Prostate gland (tissue), 2 donors: Measurements from ENCODE around the gene PPP1R2C. TPM values are rescaled to one million over a fixed set of nuclear protein-coding genes. Genes with fewer than 3 reads are reported as not detected.

ENCODE experiments used
- DNase-seq: peaks from one replicate; pipeline ENCODE4 v3.0.0-alpha.2; 2019; ENCODE audit warnings: low spot score
- H3K27ac ChIP-seq, 2 donors: fragments of 200-600 bp; sonication (generic); 2 replicates each; pipeline ENCODE4 v1.5.1; 2017 to 2019
- H3K27me3 ChIP-seq: fragments of 200-600 bp; sonication (generic); replicated peaks from 2 replicates; pipeline ENCODE4 v1.5.1; 2019; ENCODE audit not compliant: insufficient read depth
- H3K36me3 ChIP-seq, 2 donors: fragments of 200-600 bp; sonication (generic); 1 replicate in 1 of 2; 2 replicates in 1 of 2; pipeline versions ENCODE4 v1.5.1 to v1.8.1; 2017 to 2019
- H3K4me1 ChIP-seq: fragments of 200-600 bp; sonication (generic); replicated peaks from 2 replicates; pipeline ENCODE4 v1.5.1; 2019
- H3K4me3 ChIP-seq, 2 donors: fragments of 200-600 bp; sonication (generic); 2 replicates each; pipeline ENCODE4 v1.5.1; 2017 to 2019
- H3K9me3 ChIP-seq: fragments of 200-600 bp; sonication (generic); 2 replicates; pipeline ENCODE4 v1.5.1; 2017
- POLR2A ChIP-seq: fragments of 450-650 bp; IDR thresholded peaks from one replicate; pipeline ENCODE4 v1.6.1; 2016; ENCODE audit warnings: antibody characterized with exemption, mild to moderate bottlenecking
- POLR2AphosphoS5 ChIP-seq: sonication (generic); formaldehyde crosslinking; IDR thresholded peaks from one replicate; pipeline ENCODE4 v1.6.1; 2017; ENCODE audit warnings: antibody characterized with exemption
- WGBS: methylation state at CpG from one replicate; pipeline ENCODE4 v1.1.5; 2018; 5-methylcytosine and 5-hydroxymethylcytosine counted together
- intact Hi-C: fragments of 100-400 bp; cut with DNase I; formaldehyde crosslinking; loops from one replicate; pipeline ENCODE4 v1.14.2; 2022
- total RNA-seq, 2 donors: library from RNA; depleted of rRNA; stranded (reverse); fragments of >200 nt; gene quantifications; one replicate each; pipeline ENCODE4 v1.1.0, GENCODE V29; 2016
- TF ChIP-seq, protein P1 (sequence below), 4 experiments: fragments of 200-600 bp in 2 of 4; fragments of 450-650 bp in 2 of 4; sonication (generic) in 2 of 4; IDR thresholded peaks; 1 replicate in 3 of 4; 2 replicates in 1 of 4; pipeline ENCODE4 v1.5.1; 2016 to 2019; ENCODE audit warnings: antibody characterized with exemption in 4 of 4, mild to moderate bottlenecking in 2 of 4, moderate library complexity in 2 of 4

PPP1R2C gene
- total RNA-seq, 2 donors from 2014 or later = 6.6 TPM; not detected in 1

DNA sequence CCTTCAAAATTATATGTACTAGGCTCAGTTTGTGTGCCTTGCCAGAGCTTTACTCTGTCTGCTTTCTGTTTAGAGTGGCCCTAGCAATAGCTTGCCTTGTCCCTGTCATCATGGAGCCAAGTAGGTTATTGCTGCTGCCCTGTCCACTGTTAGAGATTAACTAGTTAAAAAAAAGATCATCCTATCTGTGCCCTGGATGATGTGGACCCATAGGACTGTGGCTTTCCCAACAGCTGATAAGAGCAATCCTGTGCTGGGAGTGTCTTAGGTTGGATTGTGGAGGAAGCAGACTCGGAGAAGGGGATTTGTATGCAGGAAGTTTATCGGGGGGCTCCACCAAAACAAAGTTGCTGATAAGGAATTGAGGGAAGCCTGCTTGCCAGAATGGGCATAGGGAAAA lies 23.8 kb downstream of the PPP1R2C start:
- TF ChIP-seq POLR2A (no peak), POLR2AphosphoS5 (no peak)
- TF ChIP-seq, protein P1, sequence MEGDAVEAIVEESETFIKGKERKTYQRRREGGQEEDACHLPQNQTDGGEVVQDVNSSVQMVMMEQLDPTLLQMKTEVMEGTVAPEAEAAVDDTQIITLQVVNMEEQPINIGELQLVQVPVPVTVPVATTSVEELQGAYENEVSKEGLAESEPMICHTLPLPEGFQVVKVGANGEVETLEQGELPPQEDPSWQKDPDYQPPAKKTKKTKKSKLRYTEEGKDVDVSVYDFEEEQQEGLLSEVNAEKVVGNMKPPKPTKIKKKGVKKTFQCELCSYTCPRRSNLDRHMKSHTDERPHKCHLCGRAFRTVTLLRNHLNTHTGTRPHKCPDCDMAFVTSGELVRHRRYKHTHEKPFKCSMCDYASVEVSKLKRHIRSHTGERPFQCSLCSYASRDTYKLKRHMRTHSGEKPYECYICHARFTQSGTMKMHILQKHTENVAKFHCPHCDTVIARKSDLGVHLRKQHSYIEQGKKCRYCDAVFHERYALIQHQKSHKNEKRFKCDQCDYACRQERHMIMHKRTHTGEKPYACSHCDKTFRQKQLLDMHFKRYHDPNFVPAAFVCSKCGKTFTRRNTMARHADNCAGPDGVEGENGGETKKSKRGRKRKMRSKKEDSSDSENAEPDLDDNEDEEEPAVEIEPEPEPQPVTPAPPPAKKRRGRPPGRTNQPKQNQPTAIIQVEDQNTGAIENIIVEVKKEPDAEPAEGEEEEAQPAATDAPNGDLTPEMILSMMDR (IDR thresholded peaks at IDR 0.05) = no peak
- Histone ChIP-seq H3K4me3 (no peak overlapping the region), H3K9me3 (no peaks in the 10 kb centered on the region), H3K27ac (no peak overlapping the region), H3K27me3 (no peaks in the 10 kb centered on the region), H3K4me1 (no peaks in the 10 kb centered on the region), H3K36me3 (no peaks in the 10 kb centered on the region)
- no peak for DNase-seq
- intact Hi-C loops = no loop called here
- WGBS = 89% methylated on average over 2 of the region's 2 CpGs

DNA sequence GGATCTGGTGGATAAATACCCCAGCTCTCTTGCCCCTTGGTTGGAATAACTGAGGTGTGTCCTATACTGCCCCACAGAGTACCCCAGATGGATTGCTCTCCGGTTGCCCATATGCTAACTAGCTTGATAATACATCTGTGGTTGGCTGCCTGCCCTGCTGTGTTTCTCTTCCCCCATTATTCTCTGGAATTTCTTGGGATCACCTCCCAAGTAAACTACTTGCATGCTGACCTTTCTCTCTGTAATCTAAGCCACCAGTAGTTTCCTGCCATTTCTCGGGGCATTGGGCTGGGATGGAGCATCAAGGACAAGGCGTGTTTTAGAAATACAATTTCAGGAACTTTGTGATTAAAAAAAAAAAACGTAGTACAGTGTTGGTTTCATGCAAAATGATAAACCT lies 25.2 kb downstream of the PPP1R2C start:
- Histone ChIP-seq H3K27me3 (no peaks in the 10 kb centered on the region), H3K4me3 (no peak overlapping the region), H3K9me3 (no peaks in the 10 kb centered on the region), H3K4me1 (no peaks in the 10 kb centered on the region), H3K36me3 (no peaks in the 10 kb centered on the region), H3K27ac (no peak overlapping the region)
- WGBS = 45% methylated on average over 4 of the region's 4 CpGs
- TF ChIP-seq POLR2AphosphoS5 = no peak
- TF ChIP-seq, protein P1 (IDR thresholded peaks at IDR 0.05) = no peak
- no peak for TF ChIP-seq POLR2A
- DNase-seq = no peak
- intact Hi-C loops = no loop called here

DNA sequence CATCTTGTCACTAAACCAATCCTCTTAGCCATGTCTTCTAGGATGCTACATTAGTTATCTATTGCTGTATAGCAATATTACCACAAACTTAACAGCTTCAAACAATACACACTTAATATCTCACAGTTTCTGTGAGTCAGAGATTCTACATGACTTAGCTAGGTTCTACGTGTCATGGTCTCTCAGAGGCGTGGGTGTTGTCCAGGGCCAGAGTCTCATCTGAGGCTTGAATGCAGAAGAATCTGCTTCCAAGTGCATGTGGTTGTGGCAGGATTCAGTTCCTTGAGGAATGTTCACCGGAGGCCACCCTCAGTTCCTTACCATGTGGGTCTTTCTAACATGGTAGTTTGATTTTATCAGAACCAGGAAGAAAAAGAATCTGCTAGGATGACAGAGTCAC lies 26.4 kb downstream of the PPP1R2C start:
- no peak overlapping the region for H3K4me3 ChIP-seq
- intact Hi-C loops = no loop called here
- no peaks in the 10 kb centered on the region for H3K27me3 ChIP-seq
- TF ChIP-seq POLR2AphosphoS5 = no peak
- TF ChIP-seq POLR2A = no peak
- TF ChIP-seq, protein P1 (IDR thresholded peaks at IDR 0.05) = no peak
- H3K27ac ChIP-seq = no peak overlapping the region
- H3K36me3 ChIP-seq = no peaks in the 10 kb centered on the region
- DNase-seq = no peak
- no peaks in the 10 kb centered on the region for H3K4me1 ChIP-seq
- H3K9me3 ChIP-seq = no peaks in the 10 kb centered on the region
- 94% methylated on average over 3 of the region's 3 CpGs for WGBS

DNA sequence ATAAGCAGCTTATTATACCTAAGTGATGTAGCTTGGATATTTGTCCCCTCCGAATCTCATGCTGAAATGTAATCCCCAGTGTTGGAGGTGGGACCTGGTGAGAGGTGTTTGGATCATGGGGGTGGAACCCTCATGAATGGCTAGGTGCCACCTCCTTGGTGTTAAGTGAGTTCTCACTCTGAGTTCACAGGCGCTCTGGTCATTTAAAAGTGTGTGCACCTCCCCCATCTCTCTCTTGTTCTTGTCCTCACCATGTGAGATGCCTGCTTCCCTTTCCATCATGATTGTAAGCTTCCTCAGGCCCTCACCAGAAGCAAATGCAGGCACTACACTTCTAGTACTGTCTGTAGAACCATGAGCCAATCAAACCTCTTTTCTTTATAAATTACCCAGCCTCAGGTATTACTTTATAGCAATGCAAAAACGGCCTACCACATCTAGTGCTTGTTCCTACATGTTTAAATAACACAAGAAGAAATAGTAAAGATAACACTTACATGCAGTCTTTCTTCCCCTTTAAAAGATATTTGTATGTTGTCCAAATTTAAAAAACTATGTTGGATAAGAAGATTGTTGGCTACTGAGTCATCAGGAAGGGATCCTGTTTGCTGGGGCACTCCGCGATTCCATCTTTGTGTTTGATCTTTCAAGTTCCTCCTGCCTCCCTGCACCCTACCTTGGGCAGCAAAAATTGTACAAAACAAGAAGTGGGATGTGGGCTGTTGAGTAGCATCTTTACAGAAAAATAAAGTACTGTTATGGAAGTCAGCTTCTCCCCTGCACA lies 29.7 kb downstream of the PPP1R2C start:
- Histone ChIP-seq H3K27ac (no peak overlapping the region), H3K27me3 (no peaks in the 10 kb centered on the region), H3K4me3 (no peak overlapping the region), H3K9me3 (no peaks in the 10 kb centered on the region), H3K36me3 (no peaks in the 10 kb centered on the region), H3K4me1 (no peaks in the 10 kb centered on the region)
- TF ChIP-seq, protein P1 (IDR thresholded peaks at IDR 0.05) = no peak
- no peak for TF ChIP-seq POLR2A
- TF ChIP-seq POLR2AphosphoS5 = no peak
- DNase-seq = no peak
- intact Hi-C loops = no loop called here
- 51% methylated on average over 5 of the region's 5 CpGs for WGBS

DNA sequence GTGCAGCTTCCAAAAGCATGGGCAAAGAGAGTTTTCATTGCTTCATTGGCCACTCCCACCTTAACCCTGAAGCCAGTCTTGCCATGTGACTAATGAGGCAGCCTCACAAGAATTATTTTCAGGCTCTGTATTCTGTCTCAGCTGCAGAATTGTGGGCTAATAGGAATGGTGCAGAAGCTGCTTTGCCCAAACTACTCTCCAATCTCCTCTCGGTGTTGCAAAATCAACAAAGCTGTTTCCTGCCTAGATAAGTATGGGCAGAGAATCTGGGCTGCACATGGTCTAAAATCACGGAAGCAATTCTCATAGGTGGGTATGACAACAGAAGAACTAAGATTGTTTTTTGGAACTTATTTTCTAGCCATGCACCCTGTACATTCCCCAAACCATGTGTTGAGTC lies 31.4 kb downstream of the PPP1R2C start:
- Histone ChIP-seq H3K4me3 (no peak overlapping the region), H3K4me1 (no peaks in the 10 kb centered on the region), H3K36me3 (no peaks in the 10 kb centered on the region), H3K27me3 (no peaks in the 10 kb centered on the region), H3K27ac (no peak overlapping the region), H3K9me3 (no peaks in the 10 kb centered on the region)
- DNase-seq = no peak
- TF ChIP-seq POLR2AphosphoS5 (no peak), POLR2A (no peak)
- TF ChIP-seq, protein P1 (IDR thresholded peaks at IDR 0.05) = no peak
- WGBS = 85% methylated on average over 2 of the region's 2 CpGs
- intact Hi-C loops = no loop called here
